Spinal cord (tissue), 4 donors: Measurements from ENCODE around the gene GTF3C5. TPM values are rescaled to one million over a fixed set of nuclear protein-coding genes. Genes with fewer than 3 reads are reported as not detected.

Experiments
- polyA plus RNA-seq, 2 donors: library from polyadenylated mRNA; unstranded; fragments of 120-200 nt; gene quantifications; one replicate each; pipeline ENCODE4 v1.2.1, GENCODE V29; 2013; ENCODE audit not compliant: insufficient read length in 2 of 2
- small RNA-seq: library from RNA; depleted of rRNA; stranded (forward); fragments of <200 nt; gene quantifications from one replicate; pipeline ENCODE3, GENCODE V24; 2014; ENCODE audit warnings: low replicate concordance
- total RNA-seq, 2 donors: library from RNA; depleted of rRNA in 1 of 2; stranded (reverse); fragments of 120-200 nt in 1 of 2; fragments of >200 nt in 1 of 2; gene quantifications; one replicate each; pipeline versions ENCODE4 v1.2.3 to v1.2.4, GENCODE V29; 2013 to 2014

GTF3C5 gene
- total and polyA plus RNA-seq, 4 donors = 26.5 to 75.8 (median 62.1) TPM

Small RNA genes within 50 kb of the gene (small RNA-seq; reads per million reads assigned to genes)
- gene MIR6877 = 0.08 reads per million

Other genes starting within 250 kb of the GTF3C5 start
- 1 to 10 TPM; 2.3 to 5.3 TPM for gene AK8, start 152.7 kb upstream of the GTF3C5 start, total RNA-seq
- gene AK8, start 152.7 kb upstream of the GTF3C5 start, polyA plus RNA-seq = 1 to 10 TPM; 3.5 to 4.4 TPM
- gene SPACA9, start 152.1 kb upstream of the GTF3C5 start, total RNA-seq = 10 to 100 TPM in 1 of 2 donors, 1 to 10 TPM in 1; 3.4 to 10.1 TPM
- 10 to 100 TPM; 13.9 to 15.1 TPM for gene SPACA9, start 152.1 kb upstream of the GTF3C5 start, polyA plus RNA-seq
- 10 to 100 TPM; 43.6 to 48.5 TPM for gene TSC1, start 86.4 kb upstream of the GTF3C5 start, total RNA-seq
- gene TSC1, start 86.4 kb upstream of the GTF3C5 start, polyA plus RNA-seq = 10 to 100 TPM; 46.1 to 48.8 TPM
- gene GFI1B, start 52.3 kb upstream of the GTF3C5 start, total RNA-seq = 1 to 10 TPM in 1 of 2 donors, under 1 TPM in 1; 0.50 to 1.1 TPM
- under 1 TPM; 0.30 to 0.42 TPM for gene GFI1B, start 52.3 kb upstream of the GTF3C5 start, polyA plus RNA-seq
- 1 to 10 TPM in 1 of 2 donors, under 1 TPM in 1; 0.30 to 1.2 TPM for gene CEL, start 31.0 kb downstream of the GTF3C5 start, total RNA-seq
- 1 to 10 TPM; 2.3 to 3.5 TPM for gene CEL, start 31.0 kb downstream of the GTF3C5 start, polyA plus RNA-seq
- 10 to 100 TPM; 67.4 to 78.6 TPM for gene RALGDS, start 90.2 kb downstream of the GTF3C5 start, total RNA-seq
- 100 to 1,000 TPM; 120 to 134 TPM for gene RALGDS, start 90.2 kb downstream of the GTF3C5 start, polyA plus RNA-seq
- 1 to 10 TPM; 3.9 to 6.4 TPM for gene GBGT1, start 132.9 kb downstream of the GTF3C5 start, total RNA-seq
- gene GBGT1, start 132.9 kb downstream of the GTF3C5 start, polyA plus RNA-seq = 1 to 10 TPM; 5.5 to 8.6 TPM
- not detected for gene OBP2B, start 178.3 kb downstream of the GTF3C5 start, total RNA-seq
- gene OBP2B, start 178.3 kb downstream of the GTF3C5 start, polyA plus RNA-seq = not detected
- gene ABO, start 244.2 kb downstream of the GTF3C5 start, total RNA-seq = under 1 TPM; 0.28 to 0.40 TPM
- 1 to 10 TPM in 1 of 2 donors, under 1 TPM in 1; 0.81 to 2.9 TPM for gene ABO, start 244.2 kb downstream of the GTF3C5 start, polyA plus RNA-seq